ENCODE data around the gene SPAG6. TPM values are rescaled to one million over a fixed set of nuclear protein-coding genes. Genes with fewer than 3 reads are reported as not detected.

The SPAG6 gene
- total and polyA plus RNA-seq, 9 of the 15 experiments (the other 6 are each of a cell fraction or from before 2014, with no cell fraction given): 3.5 to 23.1 (median 11.8) TPM

DNA sequence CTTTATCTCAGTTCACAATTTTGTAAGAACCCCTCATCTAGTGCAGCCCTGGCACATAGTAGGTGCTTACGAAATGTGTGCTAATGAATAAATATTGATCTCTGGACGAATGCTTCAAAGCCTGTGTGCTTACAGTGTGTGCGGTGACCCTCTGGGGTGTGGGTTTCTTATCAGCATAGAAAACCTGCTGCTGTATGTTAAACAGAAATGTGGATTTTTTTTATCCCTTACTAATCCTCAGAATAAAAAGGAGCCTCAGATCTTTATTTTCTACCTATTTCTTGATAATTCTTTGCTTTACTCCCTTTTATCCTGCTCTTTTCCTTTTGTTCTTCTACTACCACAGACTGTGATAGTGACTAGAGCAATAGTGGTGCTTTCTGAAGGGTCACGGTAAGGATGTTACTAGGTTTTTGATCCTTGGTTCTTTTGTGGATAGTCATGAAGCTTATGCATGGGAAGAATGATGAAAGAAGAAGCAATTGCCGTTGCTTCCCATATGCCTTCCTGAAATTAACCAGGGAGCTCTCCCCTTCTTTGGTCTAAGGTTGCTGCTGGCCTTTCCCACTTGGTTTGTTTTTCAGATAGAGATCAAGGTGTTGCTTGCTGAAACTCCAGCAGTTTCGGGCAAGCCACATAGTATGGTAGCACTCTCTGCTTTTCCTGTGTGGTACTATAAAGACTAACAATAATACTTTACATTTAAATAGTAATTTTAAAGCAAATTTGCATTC is 44.7 kb downstream of the SPAG6 start (continued):
- TF ChIP-seq, protein P1, sequence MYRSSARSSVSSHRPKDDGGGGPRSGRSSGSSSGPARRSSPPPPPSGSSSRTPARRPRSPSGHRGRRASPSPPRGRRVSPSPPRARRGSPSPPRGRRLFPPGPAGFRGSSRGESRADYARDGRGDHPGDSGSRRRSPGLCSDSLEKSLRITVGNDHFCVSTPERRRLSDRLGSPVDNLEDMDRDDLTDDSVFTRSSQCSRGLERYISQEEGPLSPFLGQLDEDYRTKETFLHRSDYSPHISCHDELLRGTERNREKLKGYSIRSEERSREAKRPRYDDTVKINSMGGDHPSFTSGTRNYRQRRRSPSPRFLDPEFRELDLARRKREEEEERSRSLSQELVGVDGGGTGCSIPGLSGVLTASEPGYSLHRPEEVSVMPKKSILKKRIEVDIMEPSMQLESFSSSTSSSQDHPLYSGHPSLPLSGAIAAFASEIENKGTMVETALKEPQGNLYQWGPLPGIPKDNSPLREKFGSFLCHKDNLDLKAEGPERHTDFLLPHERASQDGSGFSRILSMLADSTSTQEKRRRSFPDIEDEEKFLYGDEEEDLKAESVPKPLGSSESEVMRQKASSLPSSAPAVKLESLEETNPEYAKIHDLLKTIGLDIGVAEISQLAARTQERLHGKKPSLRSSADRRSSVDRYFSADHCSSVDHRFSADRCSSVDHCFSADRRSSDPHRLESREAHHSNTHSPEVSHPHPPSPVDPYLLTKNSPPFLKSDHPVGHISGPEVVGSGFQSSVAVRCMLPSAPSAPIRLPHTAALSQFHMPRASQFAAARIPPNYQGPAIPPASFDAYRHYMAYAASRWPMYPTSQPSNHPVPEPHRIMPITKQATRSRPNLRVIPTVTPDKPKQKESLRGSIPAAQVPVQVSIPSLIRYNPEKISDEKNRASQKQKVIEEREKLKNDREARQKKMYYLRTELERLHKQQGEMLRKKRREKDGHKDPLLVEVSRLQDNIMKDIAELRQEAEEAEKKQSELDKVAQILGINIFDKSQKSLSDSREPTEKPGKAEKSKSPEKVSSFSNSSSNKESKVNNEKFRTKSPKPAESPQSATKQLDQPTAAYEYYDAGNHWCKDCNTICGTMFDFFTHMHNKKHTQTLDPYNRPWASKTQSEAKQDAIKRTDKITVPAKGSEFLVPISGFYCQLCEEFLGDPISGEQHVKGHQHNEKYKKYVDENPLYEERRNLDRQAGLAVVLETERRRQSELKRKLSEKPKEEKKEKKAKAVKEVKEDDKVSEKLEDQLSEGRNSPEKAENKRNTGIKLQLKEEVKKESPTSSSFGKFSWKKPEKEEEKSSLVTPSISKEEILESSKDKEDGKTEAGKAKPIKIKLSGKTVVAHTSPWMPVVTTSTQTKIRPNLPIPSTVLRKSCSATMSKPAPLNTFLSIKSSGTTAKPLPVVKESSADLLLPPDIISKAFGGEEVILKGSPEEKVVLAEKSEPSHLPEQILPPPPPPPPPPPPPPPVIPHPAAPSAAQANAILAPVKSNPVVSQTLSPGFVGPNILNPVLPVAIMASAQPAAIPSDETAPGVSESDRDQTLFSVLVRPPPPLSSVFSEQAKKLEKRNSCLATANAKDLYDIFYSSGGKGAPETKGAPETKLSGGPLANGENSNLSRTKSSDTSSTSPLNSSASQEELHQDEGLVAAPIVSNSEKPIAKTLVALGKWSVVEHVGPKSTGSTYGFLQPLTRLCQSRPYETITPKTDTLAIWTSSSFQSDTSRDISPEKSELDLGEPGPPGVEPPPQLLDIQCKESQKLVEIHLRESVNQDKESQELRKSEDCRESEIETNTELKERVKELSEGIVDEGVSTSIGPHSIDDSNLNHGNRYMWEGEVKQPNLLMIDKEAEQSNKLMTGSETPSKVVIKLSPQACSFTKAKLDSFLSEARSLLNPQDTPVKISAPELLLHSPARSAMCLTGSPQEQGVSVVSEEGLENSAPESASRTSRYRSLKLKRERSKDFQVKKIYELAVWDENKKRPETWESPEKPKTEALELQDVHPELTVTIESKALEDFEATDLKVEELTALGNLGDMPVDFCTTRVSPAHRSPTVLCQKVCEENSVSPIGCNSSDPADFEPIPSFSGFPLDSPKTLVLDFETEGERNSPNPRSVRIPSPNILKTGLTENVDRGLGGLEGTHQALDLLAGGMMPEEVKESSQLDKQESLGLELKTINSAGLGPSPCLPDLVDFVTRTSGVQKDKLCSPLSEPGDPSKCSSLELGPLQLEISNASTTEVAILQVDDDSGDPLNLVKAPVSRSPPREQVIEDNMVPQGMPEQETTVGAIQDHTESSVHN (IDR thresholded peaks at IDR 0.05; ENCODE audit: borderline replicate concordance in 1 of 2, low read depth in 1 of 2): peak in 1 of 2 experiments; percentile 68; a peak in 2 of 4 replicates
- TF ChIP-seq SLC30A9 (CRISPR knock-in tag; IDR thresholded peaks at IDR 0.05): no peak
- TF ChIP-seq GATAD2A (IDR thresholded peaks at IDR 0.05): no peak; the same call in 1 of the 2 replicates
- TF ChIP-seq, protein P2, sequence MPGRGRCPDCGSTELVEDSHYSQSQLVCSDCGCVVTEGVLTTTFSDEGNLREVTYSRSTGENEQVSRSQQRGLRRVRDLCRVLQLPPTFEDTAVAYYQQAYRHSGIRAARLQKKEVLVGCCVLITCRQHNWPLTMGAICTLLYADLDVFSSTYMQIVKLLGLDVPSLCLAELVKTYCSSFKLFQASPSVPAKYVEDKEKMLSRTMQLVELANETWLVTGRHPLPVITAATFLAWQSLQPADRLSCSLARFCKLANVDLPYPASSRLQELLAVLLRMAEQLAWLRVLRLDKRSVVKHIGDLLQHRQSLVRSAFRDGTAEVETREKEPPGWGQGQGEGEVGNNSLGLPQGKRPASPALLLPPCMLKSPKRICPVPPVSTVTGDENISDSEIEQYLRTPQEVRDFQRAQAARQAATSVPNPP (IDR thresholded peaks at IDR 0.05; ENCODE audit: borderline replicate concordance, insufficient read depth, insufficient read length): no peak
- TF ChIP-seq, protein P3, sequence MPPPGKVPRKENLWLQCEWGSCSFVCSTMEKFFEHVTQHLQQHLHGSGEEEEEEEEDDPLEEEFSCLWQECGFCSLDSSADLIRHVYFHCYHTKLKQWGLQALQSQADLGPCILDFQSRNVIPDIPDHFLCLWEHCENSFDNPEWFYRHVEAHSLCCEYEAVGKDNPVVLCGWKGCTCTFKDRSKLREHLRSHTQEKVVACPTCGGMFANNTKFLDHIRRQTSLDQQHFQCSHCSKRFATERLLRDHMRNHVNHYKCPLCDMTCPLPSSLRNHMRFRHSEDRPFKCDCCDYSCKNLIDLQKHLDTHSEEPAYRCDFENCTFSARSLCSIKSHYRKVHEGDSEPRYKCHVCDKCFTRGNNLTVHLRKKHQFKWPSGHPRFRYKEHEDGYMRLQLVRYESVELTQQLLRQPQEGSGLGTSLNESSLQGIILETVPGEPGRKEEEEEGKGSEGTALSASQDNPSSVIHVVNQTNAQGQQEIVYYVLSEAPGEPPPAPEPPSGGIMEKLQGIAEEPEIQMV (tag; conservative IDR thresholded peaks at IDR 0.05; ENCODE audit: low read depth): no peak
- no peak for TF ChIP-seq PHF20 (IDR thresholded peaks at IDR 0.05; ENCODE audit: partially characterized antibody)
- TF ChIP-seq, protein P4, sequence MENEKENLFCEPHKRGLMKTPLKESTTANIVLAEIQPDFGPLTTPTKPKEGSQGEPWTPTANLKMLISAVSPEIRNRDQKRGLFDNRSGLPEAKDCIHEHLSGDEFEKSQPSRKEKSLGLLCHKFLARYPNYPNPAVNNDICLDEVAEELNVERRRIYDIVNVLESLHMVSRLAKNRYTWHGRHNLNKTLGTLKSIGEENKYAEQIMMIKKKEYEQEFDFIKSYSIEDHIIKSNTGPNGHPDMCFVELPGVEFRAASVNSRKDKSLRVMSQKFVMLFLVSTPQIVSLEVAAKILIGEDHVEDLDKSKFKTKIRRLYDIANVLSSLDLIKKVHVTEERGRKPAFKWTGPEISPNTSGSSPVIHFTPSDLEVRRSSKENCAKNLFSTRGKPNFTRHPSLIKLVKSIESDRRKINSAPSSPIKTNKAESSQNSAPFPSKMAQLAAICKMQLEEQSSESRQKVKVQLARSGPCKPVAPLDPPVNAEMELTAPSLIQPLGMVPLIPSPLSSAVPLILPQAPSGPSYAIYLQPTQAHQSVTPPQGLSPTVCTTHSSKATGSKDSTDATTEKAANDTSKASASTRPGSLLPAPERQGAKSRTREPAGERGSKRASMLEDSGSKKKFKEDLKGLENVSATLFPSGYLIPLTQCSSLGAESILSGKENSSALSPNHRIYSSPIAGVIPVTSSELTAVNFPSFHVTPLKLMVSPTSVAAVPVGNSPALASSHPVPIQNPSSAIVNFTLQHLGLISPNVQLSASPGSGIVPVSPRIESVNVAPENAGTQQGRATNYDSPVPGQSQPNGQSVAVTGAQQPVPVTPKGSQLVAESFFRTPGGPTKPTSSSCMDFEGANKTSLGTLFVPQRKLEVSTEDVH (IDR thresholded peaks at IDR 0.05; ENCODE audit: low read depth, partially characterized antibody): peak; percentile 51
- 0 out of 2 replicates have a peak, but pooled peaks have one; percentile 16 for TF ChIP-seq KLF16 (IDR thresholded peaks at IDR 0.05)
- no peak for TF ChIP-seq GABPB2 (CRISPR knock-in tag; conservative IDR thresholded peaks at IDR 0.05)
- TF ChIP-seq ZNF217 (CRISPR knock-in tag; IDR thresholded peaks at IDR 0.05): no peak
- TF ChIP-seq ZNF445 (CRISPR knock-in tag; IDR thresholded peaks at IDR 0.05; ENCODE audit: low read depth): peak; percentile 76; the same call in 1 of the 2 replicates
